ENCODE measurements around the gene ZHX3. TPM values are rescaled to one million over a fixed set of nuclear protein-coding genes. Genes with fewer than 3 reads are reported as not detected.

ZHX3 gene
- total RNA-seq, 2 donors from 2014 or later: 6.9 to 9.6 TPM

GRCh38 chr20:41213150-41213820, 104.2 kb downstream of the ZHX3 start:
- peak; percentile 18 for ATAC-seq (replicated peaks)
- H3K36me3 Mint-ChIP-seq (ENCODE audit: low read depth): no peaks in the 10 kb centered on the region
- H3K4me3 Mint-ChIP-seq: no peak overlapping the region
- no peaks in the 10 kb centered on the region for H3K27me3 Mint-ChIP-seq
- H3K27ac Mint-ChIP-seq: no peak overlapping the region
- peaks cover 13% of the 10 kb centered on the region for H3K4me1 Mint-ChIP-seq
- H3K9me3 Mint-ChIP-seq: no peaks in the 10 kb centered on the region

GRCh38 chr20:41205313-41205712, 112.2 kb downstream of the ZHX3 start:
- H3K4me1 Mint-ChIP-seq: no peaks in the 10 kb centered on the region
- no peak overlapping the region for H3K4me3 Mint-ChIP-seq
- no peaks in the 10 kb centered on the region for H3K27me3 Mint-ChIP-seq
- H3K36me3 Mint-ChIP-seq (ENCODE audit: low read depth): no peaks in the 10 kb centered on the region
- no peak overlapping the region for H3K27ac Mint-ChIP-seq
- no peak for ATAC-seq (replicated peaks)
- H3K9me3 Mint-ChIP-seq: no peaks in the 10 kb centered on the region

GRCh38 chr20:41204304-41205265, 112.9 kb downstream of the ZHX3 start:
- ATAC-seq (replicated peaks): no peak
- no peak overlapping the region for H3K27ac Mint-ChIP-seq
- no peaks in the 10 kb centered on the region for H3K9me3 Mint-ChIP-seq
- H3K4me3 Mint-ChIP-seq: no peak overlapping the region
- H3K36me3 Mint-ChIP-seq (ENCODE audit: low read depth): no peaks in the 10 kb centered on the region
- H3K27me3 Mint-ChIP-seq: no peaks in the 10 kb centered on the region
- no peaks in the 10 kb centered on the region for H3K4me1 Mint-ChIP-seq

- H3K4me1 Mint-ChIP-seq: no peaks in the 10 kb centered on the region
- H3K27me3 Mint-ChIP-seq: no peaks in the 10 kb centered on the region
- H3K9me3 Mint-ChIP-seq: peaks cover 5% of the 10 kb centered on the region
- no peak for ATAC-seq (replicated peaks)
- no peak overlapping the region for H3K4me3 Mint-ChIP-seq
- H3K27ac Mint-ChIP-seq: no peak overlapping the region
- H3K36me3 Mint-ChIP-seq (ENCODE audit: low read depth): peaks cover 6% of the 10 kb centered on the region
Measured at GRCh38 chr20:41203660-41204059, 113.9 kb downstream of the ZHX3 start.

GRCh38 chr20:41202426-41202825, 115.1 kb downstream of the ZHX3 start:
- no peak for ATAC-seq (replicated peaks)
- Mint-ChIP-seq H3K9me3 (peaks cover 5% of the 10 kb centered on the region), H3K4me1 (no peaks in the 10 kb centered on the region), H3K4me3 (no peak overlapping the region), H3K27me3 (no peaks in the 10 kb centered on the region), H3K36me3 (ENCODE audit: low read depth) (peaks cover 6% of the 10 kb centered on the region), H3K27ac (no peak overlapping the region)

- Mint-ChIP-seq H3K27ac (no peak overlapping the region), H3K9me3 (peaks cover 5% of the 10 kb centered on the region), H3K4me1 (no peaks in the 10 kb centered on the region), H3K4me3 (no peak overlapping the region), H3K27me3 (no peaks in the 10 kb centered on the region), H3K36me3 (ENCODE audit: low read depth) (peaks cover 6% of the 10 kb centered on the region)
- ATAC-seq (replicated peaks): no peak
Measured at GRCh38 chr20:41201760-41202159, 115.8 kb downstream of the ZHX3 start.

- Mint-ChIP-seq H3K36me3 (ENCODE audit: low read depth) (peaks cover 6% of the 10 kb centered on the region), H3K27ac (no peak overlapping the region), H3K27me3 (no peaks in the 10 kb centered on the region), H3K9me3 (peaks cover 5% of the 10 kb centered on the region), H3K4me3 (no peak overlapping the region), H3K4me1 (no peaks in the 10 kb centered on the region)
- ATAC-seq (replicated peaks): no peak
Measured at GRCh38 chr20:41200446-41201202, 116.9 kb downstream of the ZHX3 start.

- H3K4me3 Mint-ChIP-seq: no peak overlapping the region
- H3K4me1 Mint-ChIP-seq: peaks cover 5% of the 10 kb centered on the region
- peaks cover 6% of the 10 kb centered on the region for H3K36me3 Mint-ChIP-seq (ENCODE audit: low read depth)
- ATAC-seq (replicated peaks): no peak
- H3K27ac Mint-ChIP-seq: no peak overlapping the region
- peaks cover 5% of the 10 kb centered on the region for H3K9me3 Mint-ChIP-seq
- no peaks in the 10 kb centered on the region for H3K27me3 Mint-ChIP-seq
Measured at GRCh38 chr20:41198443-41198842, 119.1 kb downstream of the ZHX3 start.

- H3K4me1 Mint-ChIP-seq: peaks cover 5% of the 10 kb centered on the region
- no peak overlapping the region for H3K4me3 Mint-ChIP-seq
- peaks cover 6% of the 10 kb centered on the region for H3K36me3 Mint-ChIP-seq (ENCODE audit: low read depth)
- no peaks in the 10 kb centered on the region for H3K27me3 Mint-ChIP-seq
- peaks cover 11% of the 10 kb centered on the region for H3K9me3 Mint-ChIP-seq
- ATAC-seq (replicated peaks): peak; percentile 43
- no peak overlapping the region for H3K27ac Mint-ChIP-seq
Measured at GRCh38 chr20:41196653-41197225, 120.8 kb downstream of the ZHX3 start.

- no peaks in the 10 kb centered on the region for H3K27me3 Mint-ChIP-seq
- H3K4me1 Mint-ChIP-seq: peaks cover 5% of the 10 kb centered on the region
- peaks cover 20% of the 10 kb centered on the region for H3K9me3 Mint-ChIP-seq
- ATAC-seq (replicated peaks): no peak
- H3K27ac Mint-ChIP-seq: no peak overlapping the region
- no peaks in the 10 kb centered on the region for H3K36me3 Mint-ChIP-seq (ENCODE audit: low read depth)
- H3K4me3 Mint-ChIP-seq: no peak overlapping the region
Measured at GRCh38 chr20:41192575-41192974, 125.0 kb downstream of the ZHX3 start.

- Mint-ChIP-seq H3K27me3 (no peaks in the 10 kb centered on the region), H3K4me1 (peaks cover 5% of the 10 kb centered on the region), H3K9me3 (peaks cover 20% of the 10 kb centered on the region), H3K4me3 (no peak overlapping the region), H3K36me3 (ENCODE audit: low read depth) (no peaks in the 10 kb centered on the region), H3K27ac (no peak overlapping the region)
- no peak for ATAC-seq (replicated peaks)
Measured at GRCh38 chr20:41191562-41192500, 125.7 kb downstream of the ZHX3 start.

- ATAC-seq (replicated peaks): no peak
- H3K27me3 Mint-ChIP-seq: no peaks in the 10 kb centered on the region
- H3K4me3 Mint-ChIP-seq: no peak overlapping the region
- H3K4me1 Mint-ChIP-seq: no peaks in the 10 kb centered on the region
- H3K27ac Mint-ChIP-seq: no peak overlapping the region
- peaks cover 16% of the 10 kb centered on the region for H3K9me3 Mint-ChIP-seq
- H3K36me3 Mint-ChIP-seq (ENCODE audit: low read depth): peaks cover under 1% of the 10 kb centered on the region
Measured at GRCh38 chr20:41187668-41188067, 129.9 kb downstream of the ZHX3 start.

GRCh38 chr20:41185013-41185757, 132.3 kb downstream of the ZHX3 start:
- Mint-ChIP-seq H3K4me3 (no peak overlapping the region), H3K27ac (peak overlapping the region; percentile 41), H3K4me1 (peaks cover 7% of the 10 kb centered on the region), H3K9me3 (no peaks in the 10 kb centered on the region), H3K36me3 (ENCODE audit: low read depth) (peaks cover 10% of the 10 kb centered on the region), H3K27me3 (no peaks in the 10 kb centered on the region)
- no peak for ATAC-seq (replicated peaks)

All from activated T-helper 17 cell treated with anti-CD3 and anti-CD28 coated beads, Interleukin-2, amount 50 U/mL, for 72 hours (primary cell).